Measurements from ENCODE around the gene IQSEC1. TPM values are rescaled to one million over a fixed set of nuclear protein-coding genes. Genes with fewer than 3 reads are reported as not detected.

The IQSEC1 gene
- total and polyA plus RNA-seq, 10 of the 15 experiments (the other 5 are each of a cell fraction or from before 2014, with no cell fraction given): 0.92 to 55.2 (median 8.5) TPM

DNA sequence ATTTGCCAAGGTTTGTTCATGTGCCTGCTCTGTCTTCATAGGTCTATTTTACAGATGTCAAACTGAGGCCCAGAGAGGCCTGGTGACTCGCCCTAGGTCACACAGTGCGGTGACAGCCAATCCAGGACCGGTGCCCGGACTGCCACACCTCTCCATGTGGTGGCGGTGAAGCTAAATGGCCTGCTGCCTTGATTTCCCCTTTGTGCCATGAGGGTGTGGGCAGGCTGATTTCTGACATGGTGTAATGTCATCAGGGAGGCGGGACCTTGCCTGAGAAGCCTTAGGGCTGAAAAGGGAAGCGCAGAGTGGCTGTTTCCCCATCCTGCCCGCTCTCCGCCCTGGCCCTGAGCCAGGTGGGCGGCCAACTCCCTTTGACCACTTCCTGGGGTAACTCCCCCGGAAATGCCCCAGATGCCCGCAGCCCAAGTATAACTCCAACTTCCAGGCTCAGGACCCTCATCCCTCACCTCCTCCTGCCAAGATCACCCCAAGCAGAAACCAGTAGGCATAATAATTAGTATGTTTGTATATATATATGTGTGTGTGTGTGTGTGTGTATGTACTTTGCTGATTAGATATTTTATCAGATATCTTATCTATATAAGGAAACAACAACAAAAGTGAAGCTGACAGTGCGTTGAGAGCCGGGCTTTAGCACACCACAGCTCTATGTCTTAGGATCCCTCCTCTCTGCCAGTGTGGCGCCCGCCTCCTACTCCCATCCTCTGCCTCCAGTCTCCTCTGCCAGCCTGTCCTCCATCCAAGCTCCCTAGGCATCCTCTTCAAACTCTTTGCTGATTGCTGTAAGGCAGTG lies 63.9 kb downstream of the IQSEC1 start:
- CTCF ChIA-PET: interaction anchor here (1.1 to 7.8 kb wide), 8 partner anchors 9 to 83 kb away, joined by 3 to 57 read pairs (median 16); no protein-coding TSS in a partner anchor
- no peak for DNase-seq (ENCODE audit: low read depth, low spot score)
- 22% methylated on average over 16 of the region's 16 CpGs for whole genome bisulfite sequencing (ENCODE audit: insufficient coverage, insufficient replicate concordance, low lambda C conversion rate, missing lambda C conversion rate)
- Histone ChIP-seq H2AFZ (ENCODE audit: control insufficient read depth, low read depth, low read length) (no peak overlapping the region), H3K4me2 (ENCODE audit: control insufficient read depth, insufficient read depth) (peak overlapping the region; percentile 82), H3K9ac (ENCODE audit: control insufficient read depth, insufficient read depth, low read length) (peak overlapping the region; percentile 93), H3K27ac (ENCODE audit: control insufficient read depth, insufficient read depth) (peak overlapping the region; percentile 99), H3K36me3 (ENCODE audit: control insufficient read depth in 2 of 2, insufficient read depth in 2 of 2, low read length in 1 of 2) (peaks cover 0 to 6% of the 10 kb centered on the region in 2 experiments), H3K4me1 (ENCODE audit: control insufficient read depth, insufficient read depth, low read length) (peaks cover 93% of the 10 kb centered on the region), H3K9me3 (replicated peaks; ENCODE audit: control insufficient read depth, insufficient read depth, low read length) (no peaks in the 10 kb centered on the region), H3K4me3 (peak overlapping the region; percentile 46; the same call in 1 of the 2 replicates), H3K79me2 (ENCODE audit: control insufficient read depth, insufficient read depth, low read length) (peaks cover 93% of the 10 kb centered on the region), H3K27me3 (replicated peaks in 1 of 2; ENCODE audit: control insufficient read depth in 2 of 2, insufficient read depth in 2 of 2, low read length in 1 of 2) (no peaks in the 10 kb centered on the region), H4K20me1 (ENCODE audit: control insufficient read depth, insufficient read depth) (no peaks in the 10 kb centered on the region)
- RAD21 ChIA-PET (ENCODE audit: unreplicated experiment): interaction anchor here (0.6 to 8.5 kb wide), 8 partner anchors 10 to 61 kb away, joined by 3 to 93 read pairs (median 13); no protein-coding TSS in a partner anchor
- BruUV-seq (replicated peaks): TSS peak; percentile 76
- in situ Hi-C loops (cut with MboI) (no loop called here), intact Hi-C loops (cut with micrococcal nuclease; ENCODE audit: unreplicated experiment) (no loop called here)
- SMC1A ChIA-PET (ENCODE audit: uncharacterized antibody, unreplicated experiment): interaction anchor here (1.1 to 12.7 kb wide), 8 partner anchors 10 to 101 kb away, joined by 3 to 123 read pairs (median 10); no protein-coding TSS in a partner anchor
- POLR2A ChIA-PET: interaction anchor here (1.1 to 11.5 kb wide), 7 partner anchors 10 to 102 kb away, joined by 3 to 170 read pairs (median 4); no protein-coding TSS in a partner anchor
- no peak for FAIRE-seq
- peak; percentile 35 for ATAC-seq
- peak; percentile 48; the same call in 1 of the 2 replicates for TF ChIP-seq BACH1 (IDR thresholded peaks at IDR 0.05; ENCODE audit: borderline replicate concordance)
- TF ChIP-seq BMI1 (IDR thresholded peaks at IDR 0.05; ENCODE audit: borderline replicate concordance): 0 out of 2 replicates have a peak, but pooled peaks have one; percentile 24
- TF ChIP-seq, protein P1, sequence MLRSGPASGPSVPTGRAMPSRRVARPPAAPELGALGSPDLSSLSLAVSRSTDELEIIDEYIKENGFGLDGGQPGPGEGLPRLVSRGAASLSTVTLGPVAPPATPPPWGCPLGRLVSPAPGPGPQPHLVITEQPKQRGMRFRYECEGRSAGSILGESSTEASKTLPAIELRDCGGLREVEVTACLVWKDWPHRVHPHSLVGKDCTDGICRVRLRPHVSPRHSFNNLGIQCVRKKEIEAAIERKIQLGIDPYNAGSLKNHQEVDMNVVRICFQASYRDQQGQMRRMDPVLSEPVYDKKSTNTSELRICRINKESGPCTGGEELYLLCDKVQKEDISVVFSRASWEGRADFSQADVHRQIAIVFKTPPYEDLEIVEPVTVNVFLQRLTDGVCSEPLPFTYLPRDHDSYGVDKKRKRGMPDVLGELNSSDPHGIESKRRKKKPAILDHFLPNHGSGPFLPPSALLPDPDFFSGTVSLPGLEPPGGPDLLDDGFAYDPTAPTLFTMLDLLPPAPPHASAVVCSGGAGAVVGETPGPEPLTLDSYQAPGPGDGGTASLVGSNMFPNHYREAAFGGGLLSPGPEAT (IDR thresholded peaks at IDR 0.05; ENCODE audit: low read depth): peak; percentile 88
- peak; percentile 40; the same call in 1 of the 2 replicates for TF ChIP-seq ZNF217 (IDR thresholded peaks at IDR 0.05)
- TF ChIP-seq, protein P2, sequence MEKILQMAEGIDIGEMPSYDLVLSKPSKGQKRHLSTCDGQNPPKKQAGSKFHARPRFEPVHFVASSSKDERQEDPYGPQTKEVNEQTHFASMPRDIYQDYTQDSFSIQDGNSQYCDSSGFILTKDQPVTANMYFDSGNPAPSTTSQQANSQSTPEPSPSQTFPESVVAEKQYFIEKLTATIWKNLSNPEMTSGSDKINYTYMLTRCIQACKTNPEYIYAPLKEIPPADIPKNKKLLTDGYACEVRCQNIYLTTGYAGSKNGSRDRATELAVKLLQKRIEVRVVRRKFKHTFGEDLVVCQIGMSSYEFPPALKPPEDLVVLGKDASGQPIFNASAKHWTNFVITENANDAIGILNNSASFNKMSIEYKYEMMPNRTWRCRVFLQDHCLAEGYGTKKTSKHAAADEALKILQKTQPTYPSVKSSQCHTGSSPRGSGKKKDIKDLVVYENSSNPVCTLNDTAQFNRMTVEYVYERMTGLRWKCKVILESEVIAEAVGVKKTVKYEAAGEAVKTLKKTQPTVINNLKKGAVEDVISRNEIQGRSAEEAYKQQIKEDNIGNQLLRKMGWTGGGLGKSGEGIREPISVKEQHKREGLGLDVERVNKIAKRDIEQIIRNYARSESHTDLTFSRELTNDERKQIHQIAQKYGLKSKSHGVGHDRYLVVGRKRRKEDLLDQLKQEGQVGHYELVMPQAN (conservative IDR thresholded peaks at IDR 0.05): 0 out of 2 replicates have a peak, but pooled peaks have one; percentile 16
- no peak for TF ChIP-seq HDAC2 (IDR thresholded peaks at IDR 0.05)
- TF ChIP-seq SMAD1 (IDR thresholded peaks at IDR 0.05; ENCODE audit: low read depth, partially characterized antibody): peak; percentile 98
- peak; percentile 76; the same call in 1 of the 2 replicates for TF ChIP-seq TCF3 (IDR thresholded peaks at IDR 0.05; ENCODE audit: borderline replicate concordance, insufficient read depth, low read depth, low read length)
- peak; percentile 64 for TF ChIP-seq ATF7 (IDR thresholded peaks at IDR 0.05; ENCODE audit: low read depth)
- TF ChIP-seq, protein P3, sequence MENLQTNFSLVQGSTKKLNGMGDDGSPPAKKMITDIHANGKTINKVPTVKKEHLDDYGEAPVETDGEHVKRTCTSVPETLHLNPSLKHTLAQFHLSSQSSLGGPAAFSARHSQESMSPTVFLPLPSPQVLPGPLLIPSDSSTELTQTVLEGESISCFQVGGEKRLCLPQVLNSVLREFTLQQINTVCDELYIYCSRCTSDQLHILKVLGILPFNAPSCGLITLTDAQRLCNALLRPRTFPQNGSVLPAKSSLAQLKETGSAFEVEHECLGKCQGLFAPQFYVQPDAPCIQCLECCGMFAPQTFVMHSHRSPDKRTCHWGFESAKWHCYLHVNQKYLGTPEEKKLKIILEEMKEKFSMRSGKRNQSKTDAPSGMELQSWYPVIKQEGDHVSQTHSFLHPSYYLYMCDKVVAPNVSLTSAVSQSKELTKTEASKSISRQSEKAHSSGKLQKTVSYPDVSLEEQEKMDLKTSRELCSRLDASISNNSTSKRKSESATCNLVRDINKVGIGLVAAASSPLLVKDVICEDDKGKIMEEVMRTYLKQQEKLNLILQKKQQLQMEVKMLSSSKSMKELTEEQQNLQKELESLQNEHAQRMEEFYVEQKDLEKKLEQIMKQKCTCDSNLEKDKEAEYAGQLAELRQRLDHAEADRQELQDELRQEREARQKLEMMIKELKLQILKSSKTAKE (IDR thresholded peaks at IDR 0.05; ENCODE audit: low read depth, poor library complexity, severe bottlenecking): peak; percentile 79
- peak; percentile 87 to 89 for TF ChIP-seq IKZF2 (IDR thresholded peaks at IDR 0.05)

All from GM12878 (cell line).